Retinal pigment epithelial cell (primary cell): Measurements from ENCODE around the gene CCL17.
A peak's percentile ranks its signal among the peaks of the same experiment; 100 is the strongest.

Source experiments
- DNase-seq: peaks from one replicate; pipeline ENCODE4 v3.0.0-alpha.2; 2010; ENCODE audit warnings: low read depth
- H3K4me3 ChIP-seq: 2 replicates; pipeline ENCODE4 v1.5.1; 2011; ENCODE audit warnings: mild to moderate bottlenecking, low read length, control low read depth, moderate library complexity
- TF ChIP-seq, protein P1 (sequence below): conservative IDR thresholded peaks from 2 replicates; pipeline ENCODE4 v1.5.1; 2011; ENCODE audit warnings: low read depth, low read length, control low read depth, inconsistent platforms

The CCL17 gene

DNA sequence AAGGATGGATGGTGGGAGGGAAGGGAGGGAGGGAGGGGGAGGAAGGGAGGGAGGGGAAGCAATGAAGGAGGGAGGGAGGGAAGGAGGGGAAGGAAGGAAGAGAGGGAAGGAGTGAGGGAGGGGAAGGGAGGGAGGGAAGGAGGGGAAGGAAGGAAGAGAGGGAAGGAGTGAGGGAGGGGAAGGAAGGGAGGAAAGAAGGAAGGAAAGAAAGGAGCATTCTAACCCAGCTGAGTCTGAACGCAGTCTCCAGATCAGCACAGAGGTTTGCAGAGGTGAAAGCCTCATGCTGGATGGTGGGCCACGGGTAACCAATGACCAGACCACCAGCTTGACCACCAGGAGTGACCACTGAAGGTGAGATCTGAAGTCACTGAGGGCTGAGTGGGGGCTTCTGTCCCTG, 18.6 kb downstream of the CCL17 start:
- TF ChIP-seq, protein P1, sequence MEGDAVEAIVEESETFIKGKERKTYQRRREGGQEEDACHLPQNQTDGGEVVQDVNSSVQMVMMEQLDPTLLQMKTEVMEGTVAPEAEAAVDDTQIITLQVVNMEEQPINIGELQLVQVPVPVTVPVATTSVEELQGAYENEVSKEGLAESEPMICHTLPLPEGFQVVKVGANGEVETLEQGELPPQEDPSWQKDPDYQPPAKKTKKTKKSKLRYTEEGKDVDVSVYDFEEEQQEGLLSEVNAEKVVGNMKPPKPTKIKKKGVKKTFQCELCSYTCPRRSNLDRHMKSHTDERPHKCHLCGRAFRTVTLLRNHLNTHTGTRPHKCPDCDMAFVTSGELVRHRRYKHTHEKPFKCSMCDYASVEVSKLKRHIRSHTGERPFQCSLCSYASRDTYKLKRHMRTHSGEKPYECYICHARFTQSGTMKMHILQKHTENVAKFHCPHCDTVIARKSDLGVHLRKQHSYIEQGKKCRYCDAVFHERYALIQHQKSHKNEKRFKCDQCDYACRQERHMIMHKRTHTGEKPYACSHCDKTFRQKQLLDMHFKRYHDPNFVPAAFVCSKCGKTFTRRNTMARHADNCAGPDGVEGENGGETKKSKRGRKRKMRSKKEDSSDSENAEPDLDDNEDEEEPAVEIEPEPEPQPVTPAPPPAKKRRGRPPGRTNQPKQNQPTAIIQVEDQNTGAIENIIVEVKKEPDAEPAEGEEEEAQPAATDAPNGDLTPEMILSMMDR, result no peak
- H3K4me3 ChIP-seq, result no peak overlapping the region
- DNase-seq, result no peak

DNA sequence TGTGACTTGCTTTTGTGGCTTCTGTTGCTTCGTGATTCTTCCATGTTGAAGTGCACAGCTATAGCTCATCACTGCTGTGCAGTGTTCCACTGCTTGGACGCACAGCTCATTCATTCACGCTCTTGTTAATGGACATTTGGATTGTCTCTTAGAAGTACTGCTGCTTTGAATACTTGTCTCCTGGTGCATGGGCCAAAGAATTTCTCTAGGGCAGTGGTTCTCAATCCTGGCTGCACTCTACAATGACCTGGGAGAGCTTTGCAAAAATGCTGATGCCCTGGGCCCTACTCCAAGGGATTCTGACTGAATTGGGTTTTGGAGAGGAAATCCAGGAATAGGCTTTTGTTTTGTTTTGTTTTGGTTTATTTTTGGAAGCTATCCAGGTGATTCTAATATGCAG, 20.0 kb downstream of the CCL17 start:
- H3K4me3 ChIP-seq, result no peak overlapping the region
- DNase-seq, result no peak
- TF ChIP-seq, protein P1, result no peak

DNA sequence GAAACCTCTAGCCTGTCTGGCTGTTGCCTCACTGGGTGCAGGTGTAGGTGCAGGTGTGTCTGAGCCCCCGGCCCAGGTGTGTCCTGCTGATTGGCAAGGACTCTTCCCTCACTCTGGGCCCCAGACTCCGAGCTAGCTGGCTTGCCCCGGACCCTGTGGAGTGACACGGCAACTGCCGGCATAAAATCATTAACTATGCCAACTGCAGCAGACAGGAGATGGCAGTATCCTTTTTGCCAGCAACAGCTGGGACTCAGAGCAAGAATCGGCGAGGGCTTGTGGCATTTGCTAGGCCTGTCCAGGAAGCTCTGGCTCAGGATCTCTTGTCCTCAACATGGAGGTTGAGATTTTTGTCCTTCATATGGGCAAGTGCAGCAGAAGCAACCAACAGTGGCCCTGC, 21.8 kb downstream of the CCL17 start:
- H3K4me3 ChIP-seq, result no peak overlapping the region
- TF ChIP-seq, protein P1, result no peak
- DNase-seq, result no peak

DNA sequence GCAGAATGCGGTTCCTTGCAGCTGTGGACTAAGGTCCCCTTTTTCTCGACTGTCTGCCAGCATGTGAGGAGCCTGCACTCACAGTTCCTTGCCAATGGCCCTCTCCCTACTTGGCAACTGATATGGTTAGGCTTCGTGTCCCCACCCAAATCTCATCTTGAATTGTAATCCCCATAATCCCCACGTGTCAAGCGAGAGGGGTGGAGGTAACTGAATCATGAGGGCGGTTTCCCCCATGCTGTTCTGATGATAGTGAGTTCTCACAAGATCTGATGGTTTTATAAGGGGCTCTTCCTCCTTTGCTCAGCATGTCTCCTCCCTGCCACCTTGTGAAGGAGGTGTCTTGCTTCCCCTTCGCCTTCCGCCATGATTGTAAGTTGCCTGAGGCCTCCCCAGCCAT, 22.7 kb downstream of the CCL17 start:
- no peak overlapping the region for H3K4me3 ChIP-seq
- DNase-seq, result no peak
- TF ChIP-seq, protein P1, result no peak

- TF ChIP-seq, protein P1, result no peak
- peak; percentile 52 for DNase-seq
- H3K4me3 ChIP-seq, result no peak overlapping the region
These were observed 23.3 kb downstream of the CCL17 start for GRCh38 chr16:57427824-57428223.

DNA sequence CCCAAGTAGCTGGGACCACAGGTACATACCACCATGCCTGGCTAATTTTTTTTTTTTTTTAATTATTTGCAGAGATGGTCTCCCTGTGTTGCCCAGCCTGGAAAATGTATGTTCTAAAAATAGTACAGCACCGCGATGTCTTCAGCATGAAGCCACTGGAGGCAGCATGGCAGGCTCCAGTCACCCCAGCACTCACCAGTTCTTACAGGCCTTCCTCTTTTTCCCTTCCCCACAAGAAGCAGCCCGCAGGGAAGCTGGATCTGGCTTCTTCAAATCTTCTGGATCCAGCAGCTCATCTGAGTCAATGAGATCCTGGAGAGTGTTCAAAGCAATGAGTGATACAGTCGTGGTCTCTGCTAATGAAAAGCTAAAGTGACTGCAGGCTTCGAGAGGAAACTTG, 26.4 kb downstream of the CCL17 start:
- no peak for DNase-seq
- H3K4me3 ChIP-seq, result no peak overlapping the region
- TF ChIP-seq, protein P1, result no peak

DNA sequence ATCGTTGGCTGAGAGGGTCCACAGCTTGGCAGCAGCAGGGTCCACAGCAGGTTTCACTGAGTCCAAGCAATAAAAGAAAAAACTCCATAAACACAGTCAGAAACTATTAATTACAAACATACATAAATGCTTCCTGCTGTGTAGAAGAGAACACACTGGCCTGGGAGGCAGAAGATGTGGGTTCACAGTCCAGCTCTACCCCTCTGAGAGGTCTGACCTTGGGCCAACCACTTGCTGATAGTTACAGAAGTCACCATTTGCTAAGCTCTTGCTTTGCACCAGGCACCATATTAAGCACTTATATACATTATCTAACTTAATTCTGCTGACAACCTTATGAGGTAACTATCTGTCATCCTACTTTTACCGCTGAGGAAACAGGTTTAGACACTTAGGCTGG, 27.9 kb downstream of the CCL17 start:
- DNase-seq, result no peak
- TF ChIP-seq, protein P1, result no peak
- H3K4me3 ChIP-seq, result no peak overlapping the region
